HepG2 (cell line): ENCODE data around the gene SRSF6. TPM values are rescaled to one million over a fixed set of nuclear protein-coding genes. Genes with fewer than 3 reads are reported as not detected.
A peak's percentile ranks its signal among the peaks of the same experiment; 100 is the strongest.

Experiments used
- ATAC-seq: fragments of 200-7000 bp; cut with Tn5 transposase; 3 replicates; pipeline ENCODE4 v1.9.1; 2020; ENCODE audit warnings: mild to moderate bottlenecking, moderate library complexity
- BruUV-seq: library from RNA; stranded (reverse); fragments of 400-500 nt; replicated peaks from 2 replicates; lab custom pipeline; 2021; lab: Mats Ljungman, UMichigan
- CTCF ChIA-PET: fragments of 300-600 bp; formaldehyde crosslinking; extraction: SDS; loops from one replicate; lab custom pipeline; 2021; ENCODE audit warnings: low total read pairs, inconsistent platforms, low intra/inter-chr PET ratio; lab: Yijun Ruan, JAX
- POLR2A ChIA-PET: fragments of 350-600 bp; sonication (Branson Sonifier 250); formaldehyde crosslinking; loops from one replicate; lab custom pipeline; 2020; ENCODE audit warnings: antibody characterized with exemption, inconsistent platforms; lab: Yijun Ruan, JAX
- DNase-seq: peaks from one replicate; pipeline ENCODE4 v3.0.0-alpha.2; 2015; ENCODE audit warnings: low spot score
- FAIRE-seq: peaks from 3 replicates; lab custom pipeline; 2011; peaks lifted over from hg19 to GRCh38; lab: Jason Lieb, UNC
- H2AFZ ChIP-seq: one replicate; pipeline ENCODE4 v1.6.1; 2011; ENCODE audit warnings: low read length, inconsistent platforms
- H3K27ac ChIP-seq: fragments of 300-600 bp; 3 replicates; pipeline ENCODE4 v1.8.0; 2011; ENCODE audit warnings: mixed run types, mild to moderate bottlenecking, mixed read lengths, low read length, inconsistent platforms; ENCODE audit not compliant: insufficient read depth; ENCODE audit errors: extremely low read length
- H3K27me3 ChIP-seq, 2 experiments: fragments of 200-600 bp in 1 of 2; 2 replicates in 1 of 2; 3 replicates in 1 of 2; pipeline versions ENCODE4 v1.6.0 to v1.8.0; 2011; ENCODE audit warnings: low read length in 2 of 2, mild to moderate bottlenecking in 2 of 2, moderate library complexity in 2 of 2, inconsistent platforms in 1 of 2; ENCODE audit not compliant: insufficient read depth in 2 of 2, control insufficient read depth in 1 of 2
- H3K36me3 ChIP-seq, 2 experiments: fragments of 200-600 bp in 1 of 2; replicated peaks in 1 of 2; 2 replicates in 1 of 2; 3 replicates in 1 of 2; pipeline versions ENCODE4 v1.5.1 to v1.8.0; 2011; ENCODE audit warnings: low read length in 2 of 2, inconsistent platforms in 1 of 2; ENCODE audit not compliant: insufficient read depth in 2 of 2, control insufficient read depth in 1 of 2
- H3K4me1 ChIP-seq: 2 replicates; pipeline ENCODE4 v1.5.1; 2012; ENCODE audit warnings: low read length, inconsistent platforms; ENCODE audit not compliant: insufficient read depth
- H3K4me2 ChIP-seq: 2 replicates; pipeline ENCODE4 v1.6.0; 2011; ENCODE audit warnings: low read depth, low read length, inconsistent platforms
- H3K4me3 ChIP-seq, 3 experiments: fragments of 200-600 bp in 1 of 3; sonication (generic), shearing (Covaris generic) in 1 of 3; replicated peaks in 1 of 3; 2 replicates each; pipeline ENCODE4 v1.5.1; 2011 to 2016; ENCODE audit warnings: low read length in 3 of 3, inconsistent platforms in 2 of 3, low read depth in 2 of 3, mild to moderate bottlenecking in 2 of 3, control low read depth in 1 of 3, mixed read lengths in 1 of 3; ENCODE audit not compliant: insufficient read depth in 1 of 3
- H3K79me2 ChIP-seq: one replicate; pipeline ENCODE4 v1.6.1; 2011; ENCODE audit warnings: low read length, inconsistent platforms; ENCODE audit not compliant: insufficient read depth
- H3K9ac ChIP-seq: 2 replicates; pipeline ENCODE4 v1.6.0; 2011; ENCODE audit warnings: mild to moderate bottlenecking, low read depth, low read length, inconsistent platforms; ENCODE audit not compliant: insufficient read depth
- H3K9me3 ChIP-seq: 2 replicates; pipeline ENCODE4 v1.5.1; 2012; ENCODE audit warnings: mild to moderate bottlenecking, low read length
- H4K20me1 ChIP-seq: 2 replicates; pipeline ENCODE4 v1.6.0; 2011; ENCODE audit warnings: inconsistent platforms, mild to moderate bottlenecking, low read length, moderate library complexity; ENCODE audit not compliant: insufficient read depth
- ATF7 ChIP-seq, 2 experiments: fragments of 450-650 bp in 1 of 2; sonication (generic) in 1 of 2; formaldehyde crosslinking in 1 of 2; IDR thresholded peaks; 2 replicates each; pipeline versions ENCODE4 v1.4.0 to v1.6.1; 2016 to 2020; ENCODE audit warnings: antibody characterized with exemption in 1 of 2, mild to moderate bottlenecking in 1 of 2, missing genetic modification reagents in 1 of 2
- BHLHE40 ChIP-seq: IDR thresholded peaks from 2 replicates; pipeline ENCODE4 v1.6.1; 2011; ENCODE audit warnings: low read length, improper control_type of control experiment
- CBFB ChIP-seq: sonication (generic); formaldehyde crosslinking; IDR thresholded peaks from 2 replicates; pipeline ENCODE4 v1.4.0; 2020; ENCODE audit warnings: missing genetic modification reagents
- CREM ChIP-seq, 2 experiments: sonication (generic) in 1 of 2; formaldehyde crosslinking in 1 of 2; IDR thresholded peaks; 2 replicates each; pipeline versions ENCODE4 v1.4.0 to v1.6.1; 2016 to 2020; ENCODE audit warnings: antibody characterized with exemption in 1 of 2, mild to moderate bottlenecking in 1 of 2, missing genetic modification reagents in 1 of 2
- HDAC1 ChIP-seq: sonication (generic); formaldehyde crosslinking; IDR thresholded peaks from 2 replicates; pipeline ENCODE4 v1.5.1; 2020; ENCODE audit warnings: mild to moderate bottlenecking, missing genetic modification reagents
- HNF4A ChIP-seq: sonication (generic); formaldehyde crosslinking; IDR thresholded peaks from 2 replicates; pipeline ENCODE4 v1.4.0; 2020; ENCODE audit warnings: missing genetic modification reagents
- KAT7 ChIP-seq: IDR thresholded peaks from 2 replicates; pipeline ENCODE4 v1.6.1; 2018; ENCODE audit warnings: borderline replicate concordance, missing compliant biosample characterization
- MED8 ChIP-seq: sonication (generic); formaldehyde crosslinking; IDR thresholded peaks from 2 replicates; pipeline ENCODE4 v1.8.1; 2023; ENCODE audit warnings: mild to moderate bottlenecking, missing genetic modification reagents; ENCODE audit not compliant: insufficient replicate concordance
- MTF1 ChIP-seq: sonication (generic); formaldehyde crosslinking; IDR thresholded peaks from 2 replicates; pipeline ENCODE4 v1.5.0; 2020; ENCODE audit warnings: missing genetic modification reagents
- NFIB ChIP-seq: sonication (generic); formaldehyde crosslinking; IDR thresholded peaks from 2 replicates; pipeline ENCODE4 v1.9.0; 2021; ENCODE audit warnings: missing genetic modification reagents, mild to moderate bottlenecking, borderline replicate concordance
- RFX1 ChIP-seq: fragments of 450-650 bp; IDR thresholded peaks from 2 replicates; pipeline ENCODE4 v1.6.1; 2017
- RFX3 ChIP-seq: IDR thresholded peaks from 2 replicates; pipeline ENCODE4 v1.6.1; 2016; ENCODE audit warnings: missing biosample characterization, missing genetic modification reagents
- SAFB2 ChIP-seq: sonication (generic); formaldehyde crosslinking; IDR thresholded peaks from 2 replicates; pipeline ENCODE4 v1.5.1; 2020; ENCODE audit warnings: missing genetic modification reagents, low read depth, mild to moderate bottlenecking, borderline replicate concordance
- SIX1 ChIP-seq: sonication (generic); formaldehyde crosslinking; IDR thresholded peaks from 2 replicates; pipeline ENCODE4 v1.4.0; 2020; ENCODE audit warnings: missing genetic modification reagents, borderline replicate concordance
- ZNF337 ChIP-seq: sonication (generic); formaldehyde crosslinking; IDR thresholded peaks from 2 replicates; pipeline ENCODE4 v1.5.1; 2020; ENCODE audit warnings: missing genetic modification reagents, low read depth, mild to moderate bottlenecking, borderline replicate concordance
- ZNF382 ChIP-seq: sonication (generic); formaldehyde crosslinking; IDR thresholded peaks from 2 replicates; pipeline ENCODE4 v1.5.0; 2020; ENCODE audit warnings: missing genetic modification reagents, mild to moderate bottlenecking, borderline replicate concordance
- ZNF607 ChIP-seq: sonication (generic); formaldehyde crosslinking; IDR thresholded peaks from 2 replicates; pipeline ENCODE4 v1.5.1; 2020; ENCODE audit warnings: missing genetic modification reagents, mild to moderate bottlenecking, borderline replicate concordance
- WGBS: methylation state at CpG from one replicate; pipeline ENCODE4 v1.1.6; 2017; ENCODE audit warnings: low lambda C conversion rate; 5-methylcytosine and 5-hydroxymethylcytosine counted together
- in situ Hi-C: cut with HindIII; loops from 2 replicates; pipeline ENCODE4 v1.10.0; 2017; ENCODE audit warnings: low pct_unique_long_range_greater_than_20kb; ENCODE audit not compliant: extremely low pct_ligation_motif_present
- intact Hi-C: fragments of 100-400 bp; cut with micrococcal nuclease; formaldehyde crosslinking; loops from one replicate; pipeline ENCODE4 v1.10.0; 2022; ENCODE audit not compliant: unreplicated experiment
- polyA plus RNA-seq, 8 experiments: library from polyadenylated mRNA; depleted of rRNA in 3 of 8; stranded (reverse) in 7 of 8; unstranded in 1 of 8; fragments of >200 nt; fragmentation: Illumina TruSeq in 4 of 8; extraction: Trizol in 4 of 8; gene quantifications; 2 replicates each; pipeline versions ENCODE4 v1.2.1 to v1.2.3, GENCODE V29; 2011 to 2016; ENCODE audit warnings: low read depth in 4 of 8, missing spikeins in 1 of 8, mixed read lengths in 1 of 8; ENCODE audit not compliant: insufficient read depth in 1 of 8
- total RNA-seq, 5 experiments: library from RNA; depleted of rRNA; stranded (reverse); fragments of >200 nt; fragmentation: Illumina TruSeq; extraction: Trizol; gene quantifications; 2 replicates each; pipeline ENCODE4 v1.2.3, GENCODE V29; 2016; ENCODE audit warnings: low read depth in 1 of 5

SRSF6 gene
- total and polyA plus RNA-seq, 2 of the 13 experiments (the other 11 are each of a cell fraction or from before 2014, with no cell fraction given), result 156 to 194 TPM

DNA sequence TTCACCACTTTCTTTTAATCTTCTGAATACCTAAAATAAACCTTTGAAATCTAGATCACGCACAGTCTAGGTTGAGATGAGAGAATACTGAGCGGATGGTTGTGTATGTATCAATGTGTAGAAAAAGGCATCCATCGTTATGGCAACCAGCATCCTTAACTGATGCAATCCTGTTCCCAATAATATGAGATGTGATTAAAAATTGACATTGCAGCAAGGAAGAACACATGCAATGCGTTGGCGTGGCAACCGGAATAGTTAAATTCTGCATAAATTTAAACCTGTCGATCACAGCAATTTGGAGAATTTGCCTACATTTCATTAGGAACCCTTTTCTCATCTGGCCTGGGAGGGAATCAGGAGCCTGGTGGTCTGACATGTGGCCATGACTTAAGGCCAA, 48.5 kb downstream of the SRSF6 start:
- no peaks in the 10 kb centered on the region for H3K36me3 ChIP-seq
- H4K20me1 ChIP-seq, result no peaks in the 10 kb centered on the region
- no TSS peak for BruUV-seq
- peak; percentile 32; the same call in 1 of the 2 replicates for TF ChIP-seq RFX3 (CRISPR knock-in tag)
- no peak for TF ChIP-seq ZNF607 (CRISPR knock-in tag)
- TF ChIP-seq RFX1, result peak; percentile 52
- in situ Hi-C loops, result no loop called here
- DNase-seq (no peak), FAIRE-seq (no peak), ATAC-seq (no peak)
- intact Hi-C loops, result loop anchor here (5.0 kb wide), 1 partner anchor 49 kb away; the partner anchor contains the start of gene SRSF6
- H3K4me3 ChIP-seq, result no peak overlapping the region
- no peaks in the 10 kb centered on the region for H3K9me3 ChIP-seq
- H2AFZ ChIP-seq, result no peak overlapping the region
- no peak overlapping the region for H3K27ac ChIP-seq
- H3K4me1 ChIP-seq, result peaks cover 28% of the 10 kb centered on the region
- H3K27me3 ChIP-seq, result peaks cover 2 to 29% of the 10 kb centered on the region in 2 experiments; a peak in 3 of 5 replicates
- ChIA-PET POLR2A (interaction anchor here (1.5 to 1.7 kb wide), 3 partner anchors 8 to 49 kb away, joined by 4 to 33 read pairs (median 4); partner anchors contain the start of gene SRSF6), CTCF (no interaction called here)
- H3K79me2 ChIP-seq, result no peaks in the 10 kb centered on the region
- no peak overlapping the region for H3K4me2 ChIP-seq
- 77% methylated on average over 7 of the region's 7 CpGs for WGBS
- no peak overlapping the region for H3K9ac ChIP-seq

DNA sequence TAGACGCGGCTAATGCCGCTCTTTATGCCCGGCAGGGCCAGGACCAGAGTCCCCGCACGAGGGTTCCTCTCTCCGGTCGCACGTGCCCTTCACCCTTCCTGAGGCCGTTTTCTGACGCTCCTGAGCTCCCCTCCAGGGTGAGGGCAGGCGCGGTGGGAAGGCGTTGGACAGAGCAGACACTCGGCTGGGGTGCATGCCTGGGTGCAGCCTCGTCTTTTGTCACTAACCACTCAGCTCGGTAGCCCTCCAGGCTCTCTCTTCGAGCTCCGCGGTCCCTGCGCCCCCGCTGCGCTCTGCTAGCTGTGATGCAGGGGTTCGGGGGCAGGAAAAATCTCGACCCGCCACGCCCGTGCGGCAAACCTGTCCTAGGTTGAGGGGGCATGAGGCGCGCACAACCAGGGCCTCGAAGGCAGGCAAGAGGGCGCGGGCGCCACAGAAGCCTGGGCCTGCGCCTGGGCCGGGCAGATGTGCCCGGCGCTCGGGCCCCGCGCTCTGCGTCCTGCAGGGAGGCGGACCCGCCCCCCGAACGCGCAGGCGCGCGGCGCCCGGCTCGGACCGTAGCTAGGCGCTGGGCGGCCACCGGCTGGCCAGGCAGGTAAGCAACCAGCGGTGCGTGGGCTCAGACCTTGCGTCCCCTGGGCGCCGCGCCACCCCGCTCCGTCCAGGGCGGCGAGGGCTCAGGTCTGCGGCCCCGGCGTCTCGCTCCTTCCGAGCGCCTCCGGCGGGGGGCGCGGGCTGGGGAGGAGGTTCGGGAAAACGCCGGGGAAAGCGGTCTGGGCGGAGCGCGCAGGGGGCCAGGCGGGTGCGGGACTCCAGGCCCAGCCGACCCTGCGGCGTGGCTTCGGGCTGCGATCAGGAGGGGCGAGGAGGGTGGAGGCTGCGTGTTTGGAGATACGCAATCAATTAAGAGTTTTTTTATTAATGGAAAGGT, 49.7 kb downstream of the SRSF6 start, which contains the start of gene L3MBTL1:
L3MBTL1 (plus strand) TSS at position 548 of the 931 bp plus-strand sequence. CDS start 5,807 bp downstream, outside the sequence.
- no TSS peak for BruUV-seq
- H3K4me1 ChIP-seq, result peaks cover 28% of the 10 kb centered on the region
- no peaks in the 10 kb centered on the region for H3K79me2 ChIP-seq
- peaks cover 2 to 24% of the 10 kb centered on the region in 2 experiments; a peak in 3 of 5 replicates for H3K27me3 ChIP-seq
- ChIA-PET POLR2A (interaction anchor here (1.0 to 1.7 kb wide), 5 partner anchors 10 to 83 kb away, joined by 3 to 33 read pairs (median 5); partner anchors contain the start of genes IFT52 and SRSF6), CTCF (no interaction called here)
- FAIRE-seq (no peak), ATAC-seq (peak; percentile 97), DNase-seq (peak; percentile 70)
- 24% methylated on average over 75 of the region's 95 CpGs for WGBS
- H3K4me2 ChIP-seq, result peak within 1 kb of the TSS; percentile 87
- H3K9me3 ChIP-seq, result no peaks in the 10 kb centered on the region
- H3K4me3 ChIP-seq, result peak within 1 kb of the TSS; percentile 61 to 83 (median 73)
- H2AFZ ChIP-seq, result no peak within 1 kb of the TSS
- H3K9ac ChIP-seq, result peak within 1 kb of the TSS; percentile 74
- no peak within 1 kb of the TSS for H3K27ac ChIP-seq
- intact Hi-C loops (loop anchor here (5.0 kb wide), 1 partner anchor 50 kb away; the partner anchor contains the start of gene SRSF6), in situ Hi-C loops (no loop called here)
- no peaks in the 10 kb centered on the region for H4K20me1 ChIP-seq
- no peaks in the 10 kb centered on the region for H3K36me3 ChIP-seq
- TF ChIP-seq CREM (IDR thresholded peaks at IDR 0.05) (no peak), CREM (CRISPR knock-in tag; IDR thresholded peaks at IDR 0.05) (no peak), CBFB (CRISPR knock-in tag) (no peak; the same call in 1 of the 2 replicates), KAT7 (CRISPR knock-in tag) (peak; percentile 97; the same call in 1 of the 2 replicates), ATF7 (IDR thresholded peaks at IDR 0.05) (no peak), ATF7 (CRISPR knock-in tag; IDR thresholded peaks at IDR 0.05) (peak; percentile 37; the same call in 1 of the 2 replicates), HDAC1 (CRISPR knock-in tag) (peak; percentile 87), ZNF382 (no peak), MED8 (CRISPR knock-in tag) (peak; percentile 89), SIX1 (no peak), SAFB2 (CRISPR knock-in tag) (peak; percentile 79), BHLHE40 (no peak), HNF4A (CRISPR knock-in tag) (no peak), MTF1 (CRISPR knock-in tag) (no peak), ZNF337 (CRISPR knock-in tag) (0 out of 2 replicates have a peak, but pooled peaks have one; percentile 47), NFIB (no peak)
